Astrocyte of the cerebellum (primary cell): ENCODE results near the gene NFYC.

Source experiments
- DNase-seq: peaks from one replicate; pipeline ENCODE4 v3.0.0-alpha.2; 2011; ENCODE audit warnings: low read depth
- H3K4me3 ChIP-seq: 2 replicates; pipeline ENCODE4 v1.5.1; 2011; ENCODE audit warnings: mild to moderate bottlenecking, low read depth, low read length, moderate library complexity
- CTCF ChIP-seq: IDR thresholded peaks from 2 replicates; pipeline ENCODE4 v1.5.1; 2012; ENCODE audit warnings: low read length, low read depth, moderate library complexity, mild to moderate bottlenecking; ENCODE audit errors: missing control alignments
- in situ Hi-C: cut with HindIII; loops from 2 replicates; pipeline ENCODE4 v1.10.0; 2017; ENCODE audit warnings: low sequenced_read_pairs

The NFYC gene

GRCh38 chr1:40797668-40798010 lies 106.1 kb downstream of the NFYC start:
- no peak overlapping the region for H3K4me3 ChIP-seq
- in situ Hi-C loops, result no loop called here
- no peak for TF ChIP-seq CTCF
- DNase-seq, result no peak

GRCh38 chr1:40798366-40799281 lies 107.1 kb downstream of the NFYC start:
- in situ Hi-C loops, result no loop called here
- no peak overlapping the region for H3K4me3 ChIP-seq
- no peak for DNase-seq
- no peak for TF ChIP-seq CTCF

GRCh38 chr1:40799351-40799867 lies 107.9 kb downstream of the NFYC start:
- no peak overlapping the region for H3K4me3 ChIP-seq
- peak; percentile 43 for DNase-seq
- TF ChIP-seq CTCF, result no peak
- in situ Hi-C loops, result no loop called here

GRCh38 chr1:40801742-40802077 lies 110.2 kb downstream of the NFYC start:
- H3K4me3 ChIP-seq, result peak overlapping the region; percentile 20
- DNase-seq, result no peak
- TF ChIP-seq CTCF, result no peak
- in situ Hi-C loops, result no loop called here

GRCh38 chr1:40802078-40802741 lies 110.7 kb downstream of the NFYC start:
- TF ChIP-seq CTCF, result no peak
- peak; percentile 23 for DNase-seq
- H3K4me3 ChIP-seq, result peak overlapping the region; percentile 20
- in situ Hi-C loops, result no loop called here

- in situ Hi-C loops, result no loop called here
- DNase-seq, result no peak
- no peak overlapping the region for H3K4me3 ChIP-seq
- TF ChIP-seq CTCF, result no peak
Observed at GRCh38 chr1:40802742-40803113, 111.2 kb downstream of the NFYC start.
